ENCODE data around the gene ATP6V1E1.
"Not testable (repeated sequence)": the region's sequence is repeated elsewhere in the genome, so short reads cannot be mapped to it uniquely, and the experiment has no call there.

Gene ATP6V1E1

DNA sequence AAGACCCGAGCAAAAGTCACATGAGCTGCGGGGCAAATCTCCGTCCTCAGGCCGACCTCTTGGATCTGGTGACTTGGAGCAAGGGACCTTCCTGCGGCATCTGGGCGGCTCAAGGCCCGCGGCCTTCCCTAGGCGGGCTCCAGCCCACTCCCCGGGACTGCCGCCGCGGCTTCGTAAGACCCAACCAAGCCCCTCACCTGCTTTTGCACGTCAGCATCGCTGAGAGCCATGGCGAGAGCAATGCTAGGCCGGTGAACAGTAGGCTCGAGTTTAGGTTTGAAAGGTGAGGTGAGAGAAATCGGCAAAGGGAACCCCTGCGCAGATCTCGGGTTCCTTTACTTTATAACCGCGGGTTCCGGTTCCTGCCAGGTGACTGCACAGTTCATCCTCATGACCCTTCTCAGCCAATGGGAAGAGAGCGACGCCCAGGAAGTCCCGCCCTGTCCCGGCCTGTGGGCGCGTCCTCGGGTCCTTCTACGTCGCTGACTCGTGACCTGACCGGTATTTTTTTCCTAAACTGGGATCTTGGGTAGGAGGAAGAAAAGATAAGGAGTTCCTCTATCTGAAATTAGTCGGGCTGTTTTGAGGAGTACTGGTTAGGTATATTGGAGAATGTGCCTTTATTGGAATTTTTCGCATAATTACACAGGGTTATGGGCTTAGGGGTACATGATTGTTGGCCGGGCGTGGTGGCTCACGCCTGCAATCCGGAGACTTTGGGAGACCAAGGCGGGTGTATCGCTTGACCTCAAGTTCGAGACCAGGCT lies at the start of gene ATP6V1E1:
TSS of gene ATP6V1E1 (minus strand) at position 344 of the 767 bp plus-strand sequence. CDS start at position 230, 114 bp downstream.
- DNase-seq (ENCODE audit: low read depth in 2 of 2), result peak; percentile 91 to 93

- no peak for DNase-seq (ENCODE audit: low read depth in 2 of 2)
These were observed 47.0 kb upstream of the ATP6V1E1 start for GRCh38 chr22:17675584-17675983.

- no peak for DNase-seq (ENCODE audit: low read depth in 2 of 2)
These were observed 45.6 kb upstream of the ATP6V1E1 start for GRCh38 chr22:17674152-17674551.

GRCh38 chr22:17672417-17672991 lies 44.0 kb upstream of the ATP6V1E1 start:
- peak in 1 of 2 experiments; percentile 3 for DNase-seq (ENCODE audit: low read depth in 2 of 2)

GRCh38 chr22:17671521-17672092 lies 43.1 kb upstream of the ATP6V1E1 start:
- not testable (repeated sequence) for DNase-seq (ENCODE audit: low read depth in 2 of 2)

DNA sequence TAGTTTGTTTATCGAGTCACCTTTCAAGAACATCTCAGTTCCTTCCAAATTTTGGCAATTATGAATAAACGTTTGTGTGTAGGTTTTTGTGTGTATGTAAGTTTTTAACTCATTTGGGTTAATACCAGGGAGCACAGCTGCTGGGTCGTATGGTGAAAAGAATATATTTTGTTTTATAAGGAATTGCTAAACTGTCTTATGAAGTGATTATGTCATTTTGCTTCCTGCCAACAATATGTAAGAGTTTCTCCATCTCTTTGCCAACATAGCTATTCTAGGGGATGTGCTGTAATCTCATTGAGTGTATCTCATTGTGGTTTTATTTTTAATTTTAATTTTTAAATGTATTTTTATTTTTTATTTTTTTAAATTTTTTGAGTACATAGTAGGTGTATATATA lies 37.3 kb upstream of the ATP6V1E1 start:
- DNase-seq (ENCODE audit: low read depth in 2 of 2), result no peak

- DNase-seq (ENCODE audit: low read depth in 2 of 2), result no peak
These were observed 36.7 kb upstream of the ATP6V1E1 start for GRCh38 chr22:17665248-17665647.

DNA sequence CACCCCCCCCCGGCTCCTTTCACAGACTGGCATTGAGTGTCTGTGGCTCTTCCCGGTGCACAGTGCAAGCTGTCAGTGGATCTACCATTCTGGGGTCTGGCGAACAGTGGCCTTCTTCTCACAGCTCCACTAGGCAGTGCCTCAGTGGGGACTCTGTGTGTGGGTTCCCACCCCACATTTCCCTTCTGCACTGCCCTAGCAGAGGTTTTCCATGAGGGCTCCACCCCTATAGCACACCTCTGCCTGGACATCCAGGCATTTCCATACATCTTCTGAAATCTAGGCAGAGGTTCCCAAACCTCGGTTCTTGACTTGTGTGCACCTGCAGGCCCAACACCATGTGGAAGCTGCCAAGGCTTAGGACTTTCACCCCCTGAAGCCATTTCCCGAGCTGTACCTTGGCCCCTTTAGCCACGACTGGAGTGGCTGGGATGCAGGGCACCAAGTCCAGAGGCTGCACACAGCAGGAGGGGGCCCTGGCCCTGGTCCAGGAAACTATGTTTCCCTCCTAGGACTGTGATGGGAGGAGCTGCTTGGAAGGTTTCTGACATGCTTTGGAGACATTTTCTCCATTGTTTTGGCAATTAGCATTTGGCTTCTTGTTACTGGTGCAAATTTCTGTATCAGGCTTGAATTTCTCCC lies 36.0 kb upstream of the ATP6V1E1 start:
- no peak for DNase-seq (ENCODE audit: low read depth in 2 of 2)

- DNase-seq (ENCODE audit: low read depth in 2 of 2), result no peak
These were observed 28.4 kb upstream of the ATP6V1E1 start for GRCh38 chr22:17656870-17657395.

DNA sequence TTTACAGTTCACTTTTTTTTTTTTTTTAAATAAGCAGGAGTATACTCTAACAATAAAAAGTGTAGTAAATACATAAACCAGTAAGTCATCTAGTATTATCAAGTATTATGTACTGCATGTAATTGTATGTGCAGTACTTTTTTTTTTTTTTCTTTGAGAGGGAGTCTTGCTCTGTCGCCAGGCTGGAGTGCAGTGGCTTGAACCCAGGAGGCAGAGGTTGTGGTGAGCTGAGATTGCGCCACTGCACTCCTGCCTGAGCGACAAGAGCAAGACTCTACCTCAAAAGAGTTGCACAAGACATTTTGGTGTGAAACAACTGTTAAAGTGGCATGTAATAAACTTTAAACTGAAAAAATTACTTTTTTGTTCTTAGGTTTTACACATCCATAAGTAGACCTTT lies 26.7 kb upstream of the ATP6V1E1 start:
- no peak for DNase-seq (ENCODE audit: low read depth in 2 of 2)

DNA sequence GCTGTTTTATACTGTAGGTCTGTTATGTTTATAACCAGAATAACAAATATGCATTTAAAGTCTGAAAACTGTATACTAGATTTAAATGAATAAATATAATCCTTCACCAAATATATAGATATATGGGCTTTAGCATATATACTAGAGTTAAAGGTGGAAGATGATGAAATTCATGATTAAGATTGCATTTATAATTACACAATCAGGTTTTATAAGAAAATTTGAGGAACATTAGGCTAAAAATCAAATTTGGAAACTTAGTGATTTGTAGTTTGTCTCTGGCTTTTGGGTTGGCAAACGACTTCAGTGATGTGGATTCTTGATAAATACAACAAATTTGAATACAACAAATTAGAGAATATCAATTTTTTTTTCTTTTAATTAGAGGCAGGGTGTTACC lies 20.0 kb upstream of the ATP6V1E1 start:
- no peak for DNase-seq (ENCODE audit: low read depth in 2 of 2)

DNA sequence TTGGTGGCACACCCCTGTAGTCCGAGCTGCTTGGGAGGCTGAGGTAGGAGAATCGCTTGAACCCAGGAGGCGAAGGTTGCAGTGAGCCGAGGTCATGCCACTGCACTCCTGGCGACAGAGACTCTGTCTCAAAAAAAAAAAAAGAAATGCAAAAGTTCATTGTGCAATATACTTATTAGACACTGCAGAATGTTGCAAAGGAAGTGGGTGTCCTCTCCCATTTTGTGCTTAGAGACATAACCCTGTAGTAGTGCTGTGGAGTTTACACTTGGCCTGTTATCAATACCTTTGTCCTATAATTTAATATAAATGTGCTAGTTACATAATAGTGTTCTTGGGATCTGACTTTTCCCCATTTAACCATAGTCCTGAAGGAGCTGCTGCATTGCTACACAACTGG lies 19.4 kb upstream of the ATP6V1E1 start:
- no peak for DNase-seq (ENCODE audit: low read depth in 2 of 2)

DNA sequence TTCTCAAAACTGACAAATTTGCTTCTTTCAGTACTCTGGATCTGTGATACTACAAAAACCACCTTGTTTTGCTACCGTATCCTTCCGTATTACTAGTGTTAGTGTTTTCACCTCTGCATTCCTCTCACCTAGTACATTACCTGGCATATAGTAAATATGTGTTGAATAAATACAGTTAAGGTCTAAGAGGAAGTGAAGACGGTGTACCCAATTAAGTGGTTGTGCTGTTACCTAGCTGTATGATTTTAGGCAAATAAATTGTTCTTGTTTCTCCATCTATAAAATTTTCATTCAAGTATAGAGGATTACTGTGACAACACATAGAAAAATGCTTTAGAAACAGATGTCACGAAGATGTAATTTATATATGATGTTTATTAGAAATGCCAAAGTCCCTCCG lies 18.9 kb upstream of the ATP6V1E1 start:
- DNase-seq (ENCODE audit: low read depth in 2 of 2), result no peak

DNA sequence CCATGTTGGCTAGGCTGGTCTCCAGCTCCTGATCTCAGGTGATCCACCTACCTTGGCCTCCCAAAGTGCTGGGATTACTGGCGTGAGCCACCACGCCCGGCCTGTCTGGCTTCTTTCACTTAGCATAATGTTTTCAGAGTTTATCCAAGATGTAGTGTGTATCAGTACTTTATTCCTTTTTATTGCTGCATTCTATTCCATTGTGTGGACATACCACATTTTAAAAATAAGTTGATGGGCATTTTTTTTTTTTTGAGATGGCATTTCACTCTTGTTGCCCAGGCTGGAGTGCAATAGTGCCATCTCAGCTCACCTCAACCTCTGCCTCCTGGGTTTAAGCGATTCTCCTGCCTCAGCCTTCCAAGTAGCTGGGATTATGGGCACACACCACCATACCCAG lies 13.8 kb upstream of the ATP6V1E1 start:
- not testable (repeated sequence) for DNase-seq (ENCODE audit: low read depth in 2 of 2)

GRCh38 chr22:17641269-17641668 lies 12.7 kb upstream of the ATP6V1E1 start:
- no peak for DNase-seq (ENCODE audit: low read depth in 2 of 2)

- no peak for DNase-seq (ENCODE audit: low read depth in 2 of 2)
These were observed 10.7 kb upstream of the ATP6V1E1 start for GRCh38 chr22:17639247-17639741.

GRCh38 chr22:17638432-17639246 lies 10.1 kb upstream of the ATP6V1E1 start, which contains the start of gene BCL2L13:
TSS of gene BCL2L13 (plus strand) at chr22:17638757. CDS start at chr22:17655712, 16,955 bp downstream.
- DNase-seq (ENCODE audit: low read depth in 2 of 2), result peak; percentile 83 to 84

DNA sequence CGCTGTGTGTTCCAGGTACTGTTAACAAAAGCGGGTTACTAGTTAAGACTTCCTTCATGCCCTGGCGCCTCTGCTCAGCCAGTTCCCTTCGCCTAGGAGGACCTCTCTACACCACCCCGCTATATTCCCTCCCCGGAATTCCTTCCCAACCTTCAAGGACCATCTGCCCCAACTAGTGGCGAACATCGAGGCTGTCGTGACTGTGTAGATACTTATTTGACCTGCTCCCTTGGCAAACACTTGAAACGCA lies 9.6 kb upstream of the ATP6V1E1 start:
- no peak for DNase-seq (ENCODE audit: low read depth in 2 of 2)

- no peak for DNase-seq (ENCODE audit: low read depth in 2 of 2)
These were observed 9.1 kb upstream of the ATP6V1E1 start for GRCh38 chr22:17637490-17638181.

- not testable (repeated sequence) for DNase-seq (ENCODE audit: low read depth in 2 of 2)
These were observed 8.3 kb upstream of the ATP6V1E1 start for GRCh38 chr22:17636850-17637249.

DNA sequence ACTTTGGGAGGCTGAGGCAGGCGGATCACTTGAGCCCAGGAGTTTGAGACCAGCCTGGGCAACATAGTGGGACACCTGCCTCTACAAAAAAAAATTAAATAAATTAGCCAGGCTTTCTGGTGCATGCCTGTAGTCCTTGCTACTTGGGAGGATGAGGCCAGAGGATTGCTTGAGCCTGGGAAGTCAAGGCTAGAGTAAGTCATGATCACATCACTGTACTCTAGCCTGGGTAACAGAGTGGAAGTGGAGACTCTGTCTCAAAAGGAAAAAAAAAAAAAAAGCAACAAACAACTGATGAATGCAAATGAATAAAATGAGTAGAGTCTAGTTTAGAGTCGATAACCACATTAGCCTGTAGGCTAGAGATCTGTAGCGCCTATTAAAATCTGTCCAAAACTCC lies 6.1 kb upstream of the ATP6V1E1 start:
- no peak for DNase-seq (ENCODE audit: low read depth in 2 of 2)
